Suppressor macrophage treated with lipopolysaccharide for 1 hour (primary cell): ENCODE data around the gene SCGB3A2.

ENCODE experiments used
- DNase-seq, 3 donors: peaks; one replicate each; pipeline ENCODE4 v3.0.0-alpha.2; 2020 to 2022

SCGB3A2 gene

GRCh38 chr5:147906326-147907095, 28.0 kb downstream of the SCGB3A2 start, which contains the start of gene C5orf46:
Gene C5orf46, minus strand, starts transcription at chr5:147906538. Its CDS starts 37 bp downstream, at chr5:147906501.
- DNase-seq: peak in 1 of 3 donors; percentile 28

DNA sequence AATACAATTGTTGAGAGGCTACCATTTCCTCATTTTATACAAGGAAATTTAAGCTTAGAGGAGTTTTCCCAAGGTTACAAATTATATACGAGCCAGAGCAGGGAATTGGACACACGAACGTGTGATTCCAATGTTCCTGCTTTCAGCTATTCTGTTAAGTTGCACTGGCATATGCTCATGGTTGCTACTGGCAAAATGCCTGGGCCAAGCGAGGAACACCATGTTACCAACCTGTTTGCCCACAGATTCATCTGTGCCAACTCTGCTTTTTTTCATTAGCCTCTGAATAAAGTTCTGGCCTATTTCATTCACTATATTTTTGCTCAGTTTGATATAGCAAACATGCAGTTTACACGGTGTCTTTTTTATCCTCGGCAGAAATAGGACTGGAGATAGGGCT, 32.9 kb downstream of the SCGB3A2 start:
- no peak for DNase-seq

DNA sequence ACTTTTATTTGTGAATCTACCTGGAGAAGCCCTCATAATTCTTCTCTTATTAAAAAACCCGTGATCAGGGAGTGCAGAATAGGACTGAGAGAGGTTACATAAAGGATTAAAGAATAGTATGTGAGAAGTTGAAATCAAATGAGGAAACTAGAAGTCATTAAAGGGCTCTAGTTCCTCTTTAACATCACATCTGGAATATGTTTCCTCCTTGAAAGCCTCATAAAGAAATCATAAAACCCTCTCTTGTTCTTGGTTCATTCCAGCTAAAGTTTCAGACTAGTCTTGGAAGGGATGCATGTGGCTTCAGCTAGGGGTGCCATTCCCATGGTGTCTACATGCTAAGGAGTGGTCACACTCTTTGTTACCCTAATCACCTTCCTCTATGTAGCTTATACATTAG, 33.5 kb downstream of the SCGB3A2 start:
- peak in 2 of 3 donors; percentile 26 to 39 for DNase-seq

GRCh38 chr5:147913786-147914185, 35.3 kb downstream of the SCGB3A2 start:
- DNase-seq: no peak

GRCh38 chr5:147918101-147918685, 39.7 kb downstream of the SCGB3A2 start:
- peak in 1 of 3 donors; percentile 17 for DNase-seq

GRCh38 chr5:147918899-147919298, 40.4 kb downstream of the SCGB3A2 start:
- DNase-seq: no peak

DNA sequence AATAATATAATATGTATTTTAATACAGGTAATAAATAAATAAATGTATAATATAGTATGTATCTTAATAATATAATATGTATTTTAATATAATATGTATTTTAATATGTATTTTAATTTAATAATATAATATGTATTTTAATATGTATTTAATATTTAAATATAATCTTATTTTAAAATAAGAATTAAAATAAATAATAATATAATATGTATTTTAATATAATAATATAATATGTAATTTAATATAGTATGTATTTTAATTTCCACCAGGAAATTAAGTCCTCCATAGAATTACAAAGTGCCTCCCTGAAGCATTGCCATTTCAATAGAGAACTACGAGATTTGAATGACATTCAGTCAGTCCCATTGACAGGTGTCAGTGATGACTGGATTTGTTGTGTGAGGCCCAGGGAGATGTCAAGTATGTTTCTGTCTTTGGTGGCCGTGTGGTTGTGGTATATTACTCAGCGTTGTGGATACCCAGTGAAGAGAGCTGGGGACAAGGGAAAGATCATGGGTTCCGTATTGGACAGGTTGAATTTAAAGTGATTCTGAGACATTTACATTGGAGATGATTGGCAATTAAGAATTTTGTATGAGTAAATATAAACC, 42.0 kb downstream of the SCGB3A2 start:
- no peak for DNase-seq

DNA sequence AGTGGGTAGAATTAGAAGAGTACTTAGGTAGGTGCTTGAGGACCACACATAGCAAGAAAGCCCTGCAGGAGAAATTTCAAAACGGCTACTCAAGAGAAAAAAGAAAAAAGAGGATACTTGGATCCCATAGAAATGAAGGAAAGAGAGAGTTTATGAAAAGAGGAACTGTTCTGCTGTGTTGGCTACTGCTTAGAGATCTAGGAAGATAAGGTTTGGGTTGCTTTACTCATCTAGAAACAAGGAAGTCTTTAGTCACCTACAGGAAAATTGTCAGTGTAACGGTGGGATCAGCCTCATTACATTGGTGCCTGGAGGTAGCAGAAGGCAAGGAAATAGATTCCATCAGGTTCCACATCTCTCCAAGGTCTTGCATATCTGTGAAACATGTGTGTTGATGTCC, 42.6 kb downstream of the SCGB3A2 start:
- DNase-seq: peak; percentile 9 to 27 (median 23)

GRCh38 chr5:147925020-147925419, 46.5 kb downstream of the SCGB3A2 start:
- no peak for DNase-seq

DNA sequence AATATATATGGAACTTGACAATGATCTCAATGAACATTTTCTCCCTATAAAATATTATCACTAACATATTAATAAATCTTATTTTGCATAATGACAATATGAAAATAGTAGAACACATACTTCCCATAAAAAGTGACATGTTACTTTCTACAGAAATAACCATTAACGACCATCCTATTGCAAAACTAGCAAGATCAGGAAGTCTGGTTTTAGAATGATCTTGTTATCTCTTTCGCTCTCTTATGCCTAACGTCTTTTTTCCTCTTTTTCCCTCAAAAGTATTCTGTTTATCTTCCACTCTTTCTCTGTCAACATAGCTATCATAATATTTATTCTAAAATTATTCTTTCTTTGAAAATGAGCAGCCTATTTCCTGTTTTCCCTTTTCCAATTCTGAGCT, 49.4 kb downstream of the SCGB3A2 start:
- DNase-seq: peak; percentile 17 to 49 (median 37)

DNA sequence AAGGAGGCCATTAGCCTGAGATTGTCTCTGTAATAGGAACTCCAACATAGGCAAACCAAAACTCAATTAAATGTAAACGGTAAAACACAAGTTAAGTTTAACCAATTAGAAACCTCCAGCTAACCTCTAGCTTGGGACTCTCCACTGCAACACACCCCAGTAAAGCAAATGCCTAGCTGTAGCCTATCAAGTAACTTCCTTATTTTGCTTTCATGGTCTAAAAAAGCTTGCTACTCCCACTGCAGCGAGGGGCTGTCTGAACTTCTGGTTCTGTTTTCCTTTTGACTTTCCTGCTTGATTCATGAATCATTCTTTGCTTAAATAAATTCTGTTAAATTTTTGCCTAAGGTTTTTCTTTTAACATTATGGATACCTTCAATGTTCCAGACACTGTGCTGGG, 52.3 kb downstream of the SCGB3A2 start:
- peak; percentile 69 to 83 (median 74) for DNase-seq
